ENCODE results near the gene ID4. TPM values are rescaled to one million over a fixed set of nuclear protein-coding genes. Genes with fewer than 3 reads are reported as not detected.

Gene ID4
- polyA plus RNA-seq, 3 donors, result 148 to 174 (median 158) TPM

GRCh38 chr6:19818805-19819204, 18.4 kb upstream of the ID4 start:
- DNase-seq (ENCODE audit: extremely low read depth in 1 of 11, low read depth in 9 of 11, low spot score in 4 of 11), result no peak

GRCh38 chr6:19824058-19824807, 12.9 kb upstream of the ID4 start:
- no peak for DNase-seq (ENCODE audit: extremely low read depth in 1 of 11, low read depth in 9 of 11, low spot score in 4 of 11)

- no peak for DNase-seq (ENCODE audit: extremely low read depth in 1 of 11, low read depth in 9 of 11, low spot score in 4 of 11)
These were observed 9.9 kb upstream of the ID4 start for GRCh38 chr6:19827247-19827646.

GRCh38 chr6:19827903-19828302, 9.3 kb upstream of the ID4 start:
- no peak for DNase-seq (ENCODE audit: extremely low read depth in 1 of 11, low read depth in 9 of 11, low spot score in 4 of 11)

GRCh38 chr6:19830171-19830570, 7.0 kb upstream of the ID4 start:
- DNase-seq (ENCODE audit: extremely low read depth in 1 of 11, low read depth in 9 of 11, low spot score in 4 of 11), result no peak

GRCh38 chr6:19831358-19831757, 5.8 kb upstream of the ID4 start:
- DNase-seq (ENCODE audit: extremely low read depth in 1 of 11, low read depth in 9 of 11, low spot score in 4 of 11), result no peak

GRCh38 chr6:19833947-19834346, 3.2 kb upstream of the ID4 start:
- DNase-seq (ENCODE audit: extremely low read depth in 1 of 11, low read depth in 9 of 11, low spot score in 4 of 11), result no peak

- DNase-seq (ENCODE audit: extremely low read depth in 1 of 11, low read depth in 9 of 11, low spot score in 4 of 11), result no peak
These were observed 2.3 kb upstream of the ID4 start for GRCh38 chr6:19834858-19835257.

- DNase-seq (ENCODE audit: extremely low read depth in 1 of 11, low read depth in 9 of 11, low spot score in 4 of 11), result no peak
These were observed 1.6 kb upstream of the ID4 start for GRCh38 chr6:19835605-19836004.

GRCh38 chr6:19837511-19838441, 606 bp downstream of the ID4 start:
- DNase-seq (ENCODE audit: extremely low read depth in 1 of 11, low read depth in 9 of 11, low spot score in 4 of 11), result no peak

GRCh38 chr6:19838442-19839236, 1.5 kb downstream of the ID4 start:
- DNase-seq (ENCODE audit: extremely low read depth in 1 of 11, low read depth in 9 of 11, low spot score in 4 of 11), result peak in 7 of 11 donors; percentile 57 to 76 (median 70)

GRCh38 chr6:19839237-19839546, 2.0 kb downstream of the ID4 start:
- no peak for DNase-seq (ENCODE audit: extremely low read depth in 1 of 11, low read depth in 9 of 11, low spot score in 4 of 11)

- DNase-seq (ENCODE audit: extremely low read depth in 1 of 11, low read depth in 9 of 11, low spot score in 4 of 11), result no peak
These were observed 2.6 kb downstream of the ID4 start for GRCh38 chr6:19839788-19840187.

GRCh38 chr6:19841181-19841580, 4.0 kb downstream of the ID4 start:
- DNase-seq (ENCODE audit: extremely low read depth in 1 of 11, low read depth in 9 of 11, low spot score in 4 of 11), result peak in 1 of 11 donors; percentile 57

GRCh38 chr6:19842030-19842615, 5.0 kb downstream of the ID4 start:
- no peak for DNase-seq (ENCODE audit: extremely low read depth in 1 of 11, low read depth in 9 of 11, low spot score in 4 of 11)

GRCh38 chr6:19844689-19845088, 7.5 kb downstream of the ID4 start:
- DNase-seq (ENCODE audit: extremely low read depth in 1 of 11, low read depth in 9 of 11, low spot score in 4 of 11), result no peak

GRCh38 chr6:19845266-19846041, 8.3 kb downstream of the ID4 start:
- DNase-seq (ENCODE audit: extremely low read depth in 1 of 11, low read depth in 9 of 11, low spot score in 4 of 11), result no peak

GRCh38 chr6:19848465-19849029, 11.4 kb downstream of the ID4 start:
- DNase-seq (ENCODE audit: extremely low read depth in 1 of 11, low read depth in 9 of 11, low spot score in 4 of 11), result no peak
